Endothelial cell of umbilical vein (primary cell): ENCODE measurements around the gene RNGTT. TPM values are rescaled to one million over a fixed set of nuclear protein-coding genes. Genes with fewer than 3 reads are reported as not detected.

Experiments
- BruUV-seq: library from RNA; stranded (reverse); fragments of 400-500 nt; replicated peaks from 2 replicates; lab custom pipeline; 2021; lab: Mats Ljungman, UMichigan
- CTCF ChIA-PET: fragments of 300-600, 350-600 bp; sonication (Branson Sonifier 250); formaldehyde crosslinking; loops from one replicate; lab custom pipeline; 2021; ENCODE audit warnings: antibody characterized with exemption, inconsistent platforms; lab: Charles Lee
- POLR2A ChIA-PET: fragments of 300-600, 350-600 bp; sonication (Branson Sonifier 250); formaldehyde crosslinking; loops from one replicate; lab custom pipeline; 2021; ENCODE audit warnings: antibody characterized with exemption, inconsistent platforms; lab: Charles Lee
- DNase-seq: peaks from one replicate; pipeline ENCODE4 v3.0.0-alpha.2; 2011; ENCODE audit warnings: low read depth, low spot score
- FAIRE-seq: peaks from 2 replicates; lab custom pipeline; 2011; peaks lifted over from hg19 to GRCh38; lab: Jason Lieb, UNC
- H2AFZ ChIP-seq: 2 replicates; pipeline ENCODE4 v1.6.0; 2012; ENCODE audit warnings: low read depth, low read length, control low read depth, inconsistent platforms
- H3K27ac ChIP-seq: 2 replicates; pipeline ENCODE4 v1.5.1; 2011; ENCODE audit warnings: low read depth, mild to moderate bottlenecking, control low read depth, low read length, moderate library complexity; ENCODE audit not compliant: insufficient read depth
- H3K27me3 ChIP-seq, 2 experiments: 2 replicates each; pipeline versions ENCODE4 v1.6.0 to v1.6.1; 2011; ENCODE audit warnings: low read length in 2 of 2, mixed read lengths in 1 of 2; ENCODE audit not compliant: control insufficient read depth in 2 of 2, insufficient read depth in 2 of 2
- H3K36me3 ChIP-seq, 2 experiments: 2 replicates in 1 of 2; 3 replicates in 1 of 2; pipeline ENCODE4 v1.5.1; 2011; ENCODE audit warnings: low read length in 2 of 2, mild to moderate bottlenecking in 1 of 2, moderate library complexity in 1 of 2; ENCODE audit not compliant: control insufficient read depth in 2 of 2, insufficient read depth in 2 of 2; ENCODE audit errors: extremely low read depth in 1 of 2
- H3K4me1 ChIP-seq: 3 replicates; pipeline ENCODE4 v1.5.1; 2011; ENCODE audit warnings: mild to moderate bottlenecking, low read length; ENCODE audit not compliant: control insufficient read depth, insufficient read depth; ENCODE audit errors: extremely low read depth
- H3K4me2 ChIP-seq: 2 replicates; pipeline ENCODE4 v1.6.1; 2011; ENCODE audit warnings: low read length, control low read depth, mixed read lengths; ENCODE audit not compliant: insufficient read depth
- H3K4me3 ChIP-seq, 3 experiments: fragments of 200-600 bp in 1 of 3; sonication (generic), shearing (Covaris generic) in 1 of 3; replicated peaks in 1 of 3; 2 replicates each; pipeline ENCODE4 v1.5.1; 2011 to 2016; ENCODE audit warnings: control low read depth in 3 of 3, low read length in 3 of 3, mild to moderate bottlenecking in 2 of 3, inconsistent platforms in 1 of 3, low read depth in 1 of 3, moderate library complexity in 1 of 3; ENCODE audit not compliant: insufficient read depth in 1 of 3
- H3K79me2 ChIP-seq: 2 replicates; pipeline ENCODE4 v1.6.0; 2012; ENCODE audit warnings: low read length, inconsistent platforms; ENCODE audit not compliant: control insufficient read depth, insufficient read depth
- H3K9ac ChIP-seq: replicated peaks from 2 replicates; pipeline ENCODE3; 2011; ENCODE audit warnings: low read length, control low read depth; ENCODE audit not compliant: insufficient read depth; ENCODE audit errors: extremely low read depth
- H3K9me1 ChIP-seq: replicated peaks from 3 replicates; pipeline ENCODE4 v1.6.0; 2011; ENCODE audit warnings: mild to moderate bottlenecking, low read length; ENCODE audit not compliant: control insufficient read depth, insufficient read depth; ENCODE audit errors: extremely low read depth
- H3K9me3 ChIP-seq: replicated peaks from 2 replicates; pipeline ENCODE4 v1.5.1; 2012; ENCODE audit warnings: low read length, inconsistent platforms; ENCODE audit not compliant: control insufficient read depth, insufficient read depth
- H4K20me1 ChIP-seq: replicated peaks from 2 replicates; pipeline ENCODE3; 2011; ENCODE audit warnings: mild to moderate bottlenecking, low read length; ENCODE audit not compliant: control insufficient read depth, insufficient read depth; ENCODE audit errors: extremely low read depth
- EZH2 ChIP-seq: IDR thresholded peaks from 2 replicates; pipeline ENCODE4 v1.6.1; 2012; ENCODE audit warnings: borderline replicate concordance, low read depth, mild to moderate bottlenecking, moderate library complexity, low read length, inconsistent platforms; ENCODE audit not compliant: severe bottlenecking
- FOS ChIP-seq: IDR thresholded peaks from 2 replicates; pipeline ENCODE4 v1.6.1; 2011; ENCODE audit warnings: mild to moderate bottlenecking, low read length, moderate library complexity, borderline replicate concordance; ENCODE audit not compliant: insufficient read depth
- GATA2 ChIP-seq: IDR thresholded peaks from 2 replicates; pipeline ENCODE4 v1.7.0; 2011; ENCODE audit warnings: low read depth, mild to moderate bottlenecking, moderate library complexity, mixed read lengths, low read length; ENCODE audit not compliant: insufficient read length, insufficient read depth
- JUN ChIP-seq: IDR thresholded peaks from 2 replicates; pipeline ENCODE4 v1.6.1; 2011; ENCODE audit warnings: borderline replicate concordance, low read depth; ENCODE audit not compliant: insufficient read length, insufficient read depth
- MYC ChIP-seq: IDR thresholded peaks from one replicate; pipeline ENCODE4 v1.6.1; 2011; ENCODE audit warnings: mild to moderate bottlenecking, low read depth, low read length
- POLR2A ChIP-seq: IDR thresholded peaks from 2 replicates; pipeline ENCODE4 v1.6.1; 2012; ENCODE audit warnings: low read depth, mild to moderate bottlenecking, control low read depth, low read length
- POLR2AphosphoS5 ChIP-seq: IDR thresholded peaks from 2 replicates; pipeline ENCODE4 v1.6.1; 2012; ENCODE audit warnings: low read depth, mild to moderate bottlenecking, control low read depth, low read length, moderate library complexity; ENCODE audit not compliant: insufficient read depth
- dilution Hi-C: fragments of 300-500 bp; cut with MboI; formaldehyde crosslinking; loops from one replicate; pipeline ENCODE4 v1.15.0; 2019; ENCODE audit warnings: low sequenced_read_pairs; ENCODE audit not compliant: extremely low pct_ligation_motif_present
- intact Hi-C: fragments of 100-400 bp; cut with micrococcal nuclease; formaldehyde crosslinking; loops from one replicate; pipeline ENCODE4 v1.10.0; 2022
- polyA plus RNA-seq, 4 experiments: library from polyadenylated mRNA; depleted of rRNA in 3 of 4; stranded (reverse) in 3 of 4; unstranded in 1 of 4; fragments of >200 nt; gene quantifications; 2 replicates each; pipeline versions ENCODE4 v1.2.1 to v1.2.3, GENCODE V29; 2011 to 2012; ENCODE audit warnings: missing spikeins in 1 of 4
- total RNA-seq: library from RNA; stranded (reverse); gene quantifications from 2 replicates; pipeline ENCODE4 v1.2.3, GENCODE V29; 2021
- TF ChIP-seq, protein P1 (sequence below): IDR thresholded peaks from 2 replicates; pipeline ENCODE4 v1.6.1; 2011; ENCODE audit not compliant: insufficient read depth, insufficient read length
- TF ChIP-seq, protein P2 (sequence below), 2 donors: IDR thresholded peaks; 1 replicate in 1 of 2; 2 replicates in 1 of 2; pipeline ENCODE4 v1.5.1; 2011; ENCODE audit warnings: low read length in 2 of 2, mild to moderate bottlenecking in 2 of 2, moderate library complexity in 2 of 2, control low read depth in 1 of 2, inconsistent platforms in 1 of 2, low read depth in 1 of 2; ENCODE audit not compliant: insufficient read depth in 1 of 2; ENCODE audit errors: extremely low read depth in 1 of 2

RNGTT gene
- total and polyA plus RNA-seq, 2 donors (not counting 3 experiments of a cell fraction or from before 2014, with no cell fraction given): 2.1 to 13.1 TPM

DNA sequence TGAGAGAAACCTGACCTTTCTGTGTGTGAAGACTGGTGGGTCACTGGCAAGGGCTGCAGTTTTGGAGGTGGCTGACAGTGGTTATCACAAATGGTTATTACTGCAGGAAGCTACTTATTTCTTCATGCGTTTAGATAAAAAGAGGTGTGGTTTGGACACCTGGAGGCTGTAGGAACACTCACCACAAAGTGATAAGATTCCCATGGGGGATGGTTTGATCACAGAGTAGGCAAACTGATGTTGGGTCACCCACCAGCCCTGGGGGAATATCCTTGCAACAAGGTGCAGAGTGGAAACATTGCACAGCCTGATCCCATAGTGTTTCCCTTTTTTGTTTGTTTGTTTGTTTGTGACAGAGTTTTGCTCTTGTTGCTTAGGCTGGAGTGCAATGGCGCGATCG lies 33.9 kb upstream of the RNGTT start:
- POLR2A ChIA-PET: no interaction called here

More for the DNA sequence above, 33.9 kb upstream of the RNGTT start:
- FAIRE-seq: no peak
- Histone ChIP-seq H4K20me1 (no peaks in the 10 kb centered on the region), H3K36me3 (no peaks in the 10 kb centered on the region), H3K27ac (no peak overlapping the region), H3K79me2 (no peaks in the 10 kb centered on the region), H3K27me3 (peaks cover 0 to 2% of the 10 kb centered on the region in 2 experiments), H2AFZ (no peak overlapping the region), H3K9ac (no peak overlapping the region), H3K4me1 (no peaks in the 10 kb centered on the region), H3K9me1 (no peaks in the 10 kb centered on the region), H3K4me2 (no peak overlapping the region), H3K9me3 (no peaks in the 10 kb centered on the region), H3K4me3 (no peak overlapping the region)
- no peak for TF ChIP-seq JUN
- TF ChIP-seq EZH2: no peak
- TF ChIP-seq FOS: no peak
- no peak for TF ChIP-seq MYC
- TF ChIP-seq POLR2AphosphoS5: no peak
- no peak for TF ChIP-seq GATA2
- TF ChIP-seq, protein P1, sequence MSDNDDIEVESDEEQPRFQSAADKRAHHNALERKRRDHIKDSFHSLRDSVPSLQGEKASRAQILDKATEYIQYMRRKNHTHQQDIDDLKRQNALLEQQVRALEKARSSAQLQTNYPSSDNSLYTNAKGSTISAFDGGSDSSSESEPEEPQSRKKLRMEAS: no peak
- TF ChIP-seq, protein P2, sequence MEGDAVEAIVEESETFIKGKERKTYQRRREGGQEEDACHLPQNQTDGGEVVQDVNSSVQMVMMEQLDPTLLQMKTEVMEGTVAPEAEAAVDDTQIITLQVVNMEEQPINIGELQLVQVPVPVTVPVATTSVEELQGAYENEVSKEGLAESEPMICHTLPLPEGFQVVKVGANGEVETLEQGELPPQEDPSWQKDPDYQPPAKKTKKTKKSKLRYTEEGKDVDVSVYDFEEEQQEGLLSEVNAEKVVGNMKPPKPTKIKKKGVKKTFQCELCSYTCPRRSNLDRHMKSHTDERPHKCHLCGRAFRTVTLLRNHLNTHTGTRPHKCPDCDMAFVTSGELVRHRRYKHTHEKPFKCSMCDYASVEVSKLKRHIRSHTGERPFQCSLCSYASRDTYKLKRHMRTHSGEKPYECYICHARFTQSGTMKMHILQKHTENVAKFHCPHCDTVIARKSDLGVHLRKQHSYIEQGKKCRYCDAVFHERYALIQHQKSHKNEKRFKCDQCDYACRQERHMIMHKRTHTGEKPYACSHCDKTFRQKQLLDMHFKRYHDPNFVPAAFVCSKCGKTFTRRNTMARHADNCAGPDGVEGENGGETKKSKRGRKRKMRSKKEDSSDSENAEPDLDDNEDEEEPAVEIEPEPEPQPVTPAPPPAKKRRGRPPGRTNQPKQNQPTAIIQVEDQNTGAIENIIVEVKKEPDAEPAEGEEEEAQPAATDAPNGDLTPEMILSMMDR (IDR thresholded peaks at IDR 0.05; ENCODE audit: extremely low read depth in 1 of 2, insufficient read depth in 1 of 2, low read depth in 1 of 2, low read length in 2 of 2): no peak
- no peak for TF ChIP-seq POLR2A
- no peak for DNase-seq
- BruUV-seq: no TSS peak
- intact Hi-C loops (no loop called here), dilution Hi-C loops (no loop called here)
- CTCF ChIA-PET: interaction anchor here (3.0 kb wide), 1 partner anchor 15 kb away, joined by 11 read pairs; no protein-coding TSS in a partner anchor
